ENCODE results near the gene KIT. TPM values are rescaled to one million over a fixed set of nuclear protein-coding genes. Genes with fewer than 3 reads are reported as not detected.

Gene KIT
- total RNA-seq, 6 donors from 2014 or later, result 2.8 to 38.7 (median 12.7) TPM

GRCh38 chr4:54643958-54644751, 13.6 kb upstream of the KIT start:
- TF ChIP-seq POLR2AphosphoS5 (IDR thresholded peaks at IDR 0.05) (no peak), CTCF (IDR thresholded peaks at IDR 0.05) (no peak), EP300 (IDR thresholded peaks at IDR 0.05) (no peak), POLR2A (IDR thresholded peaks at IDR 0.05) (no peak)
- no peaks in the 10 kb centered on the region for H3K4me1 ChIP-seq
- no peaks in the 10 kb centered on the region for H3K27me3 ChIP-seq
- no peak for ATAC-seq (ENCODE audit: low FRiP score in 2 of 2)
- no peaks in the 10 kb centered on the region for H3K9me3 ChIP-seq
- no peak overlapping the region for H3K4me3 ChIP-seq
- no peak overlapping the region for H3K27ac ChIP-seq
- no peak for DNase-seq
- WGBS, 2 donors, result 73 to 76% methylated on average over 6 of the region's 6 CpGs
- no peaks in the 10 kb centered on the region for H3K36me3 ChIP-seq

GRCh38 chr4:54645830-54646229, 11.9 kb upstream of the KIT start:
- H3K4me3 ChIP-seq, result no peak overlapping the region
- H3K27ac ChIP-seq, result no peak overlapping the region
- DNase-seq (no peak), ATAC-seq (ENCODE audit: low FRiP score in 2 of 2) (no peak)
- H3K4me1 ChIP-seq, result no peaks in the 10 kb centered on the region
- TF ChIP-seq EP300 (IDR thresholded peaks at IDR 0.05) (no peak), CTCF (IDR thresholded peaks at IDR 0.05) (no peak), POLR2A (IDR thresholded peaks at IDR 0.05) (no peak), POLR2AphosphoS5 (IDR thresholded peaks at IDR 0.05) (no peak)
- WGBS, 2 donors, result 79 to 88% methylated on average over 1 of the region's 1 CpG
- H3K27me3 ChIP-seq, result no peaks in the 10 kb centered on the region
- no peaks in the 10 kb centered on the region for H3K36me3 ChIP-seq
- H3K9me3 ChIP-seq, result no peaks in the 10 kb centered on the region

- no peak overlapping the region for H3K27ac ChIP-seq
- H3K27me3 ChIP-seq, result no peaks in the 10 kb centered on the region
- ATAC-seq (ENCODE audit: low FRiP score in 2 of 2) (no peak), DNase-seq (no peak)
- H3K9me3 ChIP-seq, result no peaks in the 10 kb centered on the region
- TF ChIP-seq POLR2A (IDR thresholded peaks at IDR 0.05), result no peak
- no peak for TF ChIP-seq EP300 (IDR thresholded peaks at IDR 0.05)
- TF ChIP-seq CTCF (IDR thresholded peaks at IDR 0.05), result no peak
- TF ChIP-seq POLR2AphosphoS5 (IDR thresholded peaks at IDR 0.05), result no peak
- WGBS, 2 donors, result 69 to 74% methylated on average over 4 of the region's 4 CpGs
- H3K36me3 ChIP-seq, result no peaks in the 10 kb centered on the region
- no peak overlapping the region for H3K4me3 ChIP-seq
- no peaks in the 10 kb centered on the region for H3K4me1 ChIP-seq
These were observed 10.7 kb upstream of the KIT start for GRCh38 chr4:54647070-54647469.

GRCh38 chr4:54651050-54651449, 6.7 kb upstream of the KIT start:
- DNase-seq (no peak), ATAC-seq (ENCODE audit: low FRiP score in 2 of 2) (no peak)
- Histone ChIP-seq H3K27me3 (no peaks in the 10 kb centered on the region), H3K36me3 (no peaks in the 10 kb centered on the region), H3K27ac (no peak overlapping the region), H3K4me3 (no peak overlapping the region), H3K4me1 (no peaks in the 10 kb centered on the region), H3K9me3 (no peaks in the 10 kb centered on the region)
- TF ChIP-seq POLR2A (IDR thresholded peaks at IDR 0.05) (no peak), EP300 (IDR thresholded peaks at IDR 0.05) (no peak), CTCF (IDR thresholded peaks at IDR 0.05) (no peak), POLR2AphosphoS5 (IDR thresholded peaks at IDR 0.05) (no peak)
- 92 to 98% methylated on average over 3 of the region's 3 CpGs for WGBS, 2 donors

- ATAC-seq (ENCODE audit: low FRiP score in 2 of 2) (no peak), DNase-seq (no peak)
- H3K27ac ChIP-seq, result no peak overlapping the region
- H3K4me1 ChIP-seq, result peaks cover 20 to 29% (median 26%) of the 10 kb centered on the region in 4 donors
- 67 to 76% methylated on average over 4 of the region's 4 CpGs for WGBS, 2 donors
- TF ChIP-seq EP300 (IDR thresholded peaks at IDR 0.05), result no peak
- no peak for TF ChIP-seq CTCF (IDR thresholded peaks at IDR 0.05)
- TF ChIP-seq POLR2A (IDR thresholded peaks at IDR 0.05), result no peak
- TF ChIP-seq POLR2AphosphoS5 (IDR thresholded peaks at IDR 0.05), result no peak
- H3K36me3 ChIP-seq, result no peaks in the 10 kb centered on the region
- H3K27me3 ChIP-seq, result peaks cover 0 to 10% (median 5%) of the 10 kb centered on the region in 4 donors
- H3K4me3 ChIP-seq, result no peak overlapping the region
- H3K9me3 ChIP-seq, result no peaks in the 10 kb centered on the region
These were observed 3.0 kb upstream of the KIT start for GRCh38 chr4:54654753-54655152.
